Measurements from ENCODE around the gene GGPS1. TPM values are rescaled to one million over a fixed set of nuclear protein-coding genes. Genes with fewer than 3 reads are reported as not detected.

The GGPS1 gene
- total RNA-seq, 1 experiment from 2014 or later, result 37.3 TPM

DNA sequence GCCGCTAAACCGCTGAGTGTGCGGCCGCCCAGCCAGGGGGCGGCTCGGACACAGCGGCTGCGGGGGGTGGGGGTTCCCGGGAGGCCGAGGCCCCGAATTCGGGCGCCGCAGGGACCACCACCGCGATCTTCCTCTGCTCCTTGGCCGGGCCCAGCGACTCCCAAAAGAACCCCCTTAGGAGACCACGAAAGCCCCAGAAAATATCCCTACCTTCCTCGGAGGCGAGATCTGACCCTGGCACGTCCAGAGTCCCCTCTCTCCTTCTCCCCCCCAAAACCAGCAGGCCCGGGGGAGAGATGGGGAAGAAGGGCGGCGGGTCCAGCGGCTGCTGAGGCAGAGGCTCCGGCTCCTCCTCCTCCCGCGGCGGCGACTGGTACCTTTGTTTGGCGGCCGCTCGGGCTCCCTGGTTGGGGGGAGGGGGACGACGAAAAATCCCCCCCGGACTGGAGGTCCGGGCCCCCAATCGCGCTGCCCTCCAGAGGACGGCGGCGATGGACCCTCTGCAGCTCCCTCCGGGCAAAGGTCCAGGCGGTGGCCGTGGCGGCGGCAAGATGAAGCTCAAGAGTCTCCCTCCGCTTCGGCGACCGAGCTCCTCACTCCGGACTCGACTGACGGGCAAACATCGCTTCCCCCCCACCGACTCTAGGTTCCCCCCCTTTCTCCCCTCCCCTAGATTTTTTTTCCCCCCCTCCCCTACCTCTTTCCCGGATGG, 655 bp upstream of the GGPS1 start, which contains the start of gene ARID4B:
TSS of gene ARID4B (minus strand) at position 621 of the 712 bp plus-strand sequence. CDS start 1,260 bp downstream, outside the sequence.
- no peaks in the 10 kb centered on the region for H3K9me3 Mint-ChIP-seq
- H3K27ac Mint-ChIP-seq, result peak within 1 kb of the TSS; percentile 95
- H3K4me3 Mint-ChIP-seq, result peak within 1 kb of the TSS; percentile 98
- H3K4me1 Mint-ChIP-seq, result peaks cover 30% of the 10 kb centered on the region
- DNase-seq (ENCODE audit: low spot score) (peak; percentile 68), ATAC-seq (peak; percentile 0; the same call in 1 of the 2 replicates)
- H3K27me3 Mint-ChIP-seq (ENCODE audit: low read depth), result no peaks in the 10 kb centered on the region
- H3K36me3 Mint-ChIP-seq, result peaks cover 28% of the 10 kb centered on the region
- TF ChIP-seq KAT7 (CRISPR knock-in tag; IDR thresholded peaks at IDR 0.05; ENCODE audit: borderline replicate concordance) (0 out of 2 replicates have a peak, but pooled peaks have one; percentile 6), ELF4 (CRISPR knock-in tag; IDR thresholded peaks at IDR 0.05; ENCODE audit: low read depth) (no peak), CBFB (CRISPR knock-in tag; IDR thresholded peaks at IDR 0.05; ENCODE audit: low read depth) (no peak), FOXP1 (CRISPR knock-in tag; IDR thresholded peaks at IDR 0.05; ENCODE audit: borderline replicate concordance) (0 out of 2 replicates have a peak, but pooled peaks have one; percentile 24), JUN (CRISPR knock-in tag; IDR thresholded peaks at IDR 0.05) (peak; percentile 69; the same call in 1 of the 2 replicates), MYBL2 (CRISPR knock-in tag; IDR thresholded peaks at IDR 0.05) (no peak; the same call in 1 of the 2 replicates), FOXK1 (CRISPR knock-in tag; IDR thresholded peaks at IDR 0.05) (no peak), TP53 (CRISPR knock-in tag; IDR thresholded peaks at IDR 0.05) (0 out of 2 replicates have a peak, but pooled peaks have one; percentile 13), MXD4 (CRISPR knock-in tag; IDR thresholded peaks at IDR 0.05; ENCODE audit: borderline replicate concordance) (no peak), TEAD1 (CRISPR knock-in tag; IDR thresholded peaks at IDR 0.05) (peak; percentile 77; the same call in 1 of the 2 replicates)
- TF ChIP-seq, protein P1, sequence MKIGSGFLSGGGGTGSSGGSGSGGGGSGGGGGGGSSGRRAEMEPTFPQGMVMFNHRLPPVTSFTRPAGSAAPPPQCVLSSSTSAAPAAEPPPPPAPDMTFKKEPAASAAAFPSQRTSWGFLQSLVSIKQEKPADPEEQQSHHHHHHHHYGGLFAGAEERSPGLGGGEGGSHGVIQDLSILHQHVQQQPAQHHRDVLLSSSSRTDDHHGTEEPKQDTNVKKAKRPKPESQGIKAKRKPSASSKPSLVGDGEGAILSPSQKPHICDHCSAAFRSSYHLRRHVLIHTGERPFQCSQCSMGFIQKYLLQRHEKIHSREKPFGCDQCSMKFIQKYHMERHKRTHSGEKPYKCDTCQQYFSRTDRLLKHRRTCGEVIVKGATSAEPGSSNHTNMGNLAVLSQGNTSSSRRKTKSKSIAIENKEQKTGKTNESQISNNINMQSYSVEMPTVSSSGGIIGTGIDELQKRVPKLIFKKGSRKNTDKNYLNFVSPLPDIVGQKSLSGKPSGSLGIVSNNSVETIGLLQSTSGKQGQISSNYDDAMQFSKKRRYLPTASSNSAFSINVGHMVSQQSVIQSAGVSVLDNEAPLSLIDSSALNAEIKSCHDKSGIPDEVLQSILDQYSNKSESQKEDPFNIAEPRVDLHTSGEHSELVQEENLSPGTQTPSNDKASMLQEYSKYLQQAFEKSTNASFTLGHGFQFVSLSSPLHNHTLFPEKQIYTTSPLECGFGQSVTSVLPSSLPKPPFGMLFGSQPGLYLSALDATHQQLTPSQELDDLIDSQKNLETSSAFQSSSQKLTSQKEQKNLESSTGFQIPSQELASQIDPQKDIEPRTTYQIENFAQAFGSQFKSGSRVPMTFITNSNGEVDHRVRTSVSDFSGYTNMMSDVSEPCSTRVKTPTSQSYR (CRISPR knock-in tag; IDR thresholded peaks at IDR 0.05), result no peak
- TF ChIP-seq, protein P2, sequence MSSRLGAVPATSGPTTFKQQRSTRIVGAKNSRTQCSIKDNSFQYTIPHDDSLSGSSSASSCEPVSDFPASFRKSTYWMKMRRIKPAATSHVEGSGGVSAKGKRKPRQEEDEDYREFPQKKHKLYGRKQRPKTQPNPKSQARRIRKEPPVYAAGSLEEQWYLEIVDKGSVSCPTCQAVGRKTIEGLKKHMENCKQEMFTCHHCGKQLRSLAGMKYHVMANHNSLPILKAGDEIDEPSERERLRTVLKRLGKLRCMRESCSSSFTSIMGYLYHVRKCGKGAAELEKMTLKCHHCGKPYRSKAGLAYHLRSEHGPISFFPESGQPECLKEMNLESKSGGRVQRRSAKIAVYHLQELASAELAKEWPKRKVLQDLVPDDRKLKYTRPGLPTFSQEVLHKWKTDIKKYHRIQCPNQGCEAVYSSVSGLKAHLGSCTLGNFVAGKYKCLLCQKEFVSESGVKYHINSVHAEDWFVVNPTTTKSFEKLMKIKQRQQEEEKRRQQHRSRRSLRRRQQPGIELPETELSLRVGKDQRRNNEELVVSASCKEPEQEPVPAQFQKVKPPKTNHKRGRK (CRISPR knock-in tag; IDR thresholded peaks at IDR 0.05; ENCODE audit: borderline replicate concordance), result no peak
- TF ChIP-seq, protein P3, sequence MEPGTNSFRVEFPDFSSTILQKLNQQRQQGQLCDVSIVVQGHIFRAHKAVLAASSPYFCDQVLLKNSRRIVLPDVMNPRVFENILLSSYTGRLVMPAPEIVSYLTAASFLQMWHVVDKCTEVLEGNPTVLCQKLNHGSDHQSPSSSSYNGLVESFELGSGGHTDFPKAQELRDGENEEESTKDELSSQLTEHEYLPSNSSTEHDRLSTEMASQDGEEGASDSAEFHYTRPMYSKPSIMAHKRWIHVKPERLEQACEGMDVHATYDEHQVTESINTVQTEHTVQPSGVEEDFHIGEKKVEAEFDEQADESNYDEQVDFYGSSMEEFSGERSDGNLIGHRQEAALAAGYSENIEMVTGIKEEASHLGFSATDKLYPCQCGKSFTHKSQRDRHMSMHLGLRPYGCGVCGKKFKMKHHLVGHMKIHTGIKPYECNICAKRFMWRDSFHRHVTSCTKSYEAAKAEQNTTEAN (CRISPR knock-in tag; IDR thresholded peaks at IDR 0.05), result 0 out of 2 replicates have a peak, but pooled peaks have one; percentile 37
- TF ChIP-seq, protein P4, sequence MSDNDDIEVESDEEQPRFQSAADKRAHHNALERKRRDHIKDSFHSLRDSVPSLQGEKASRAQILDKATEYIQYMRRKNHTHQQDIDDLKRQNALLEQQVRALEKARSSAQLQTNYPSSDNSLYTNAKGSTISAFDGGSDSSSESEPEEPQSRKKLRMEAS (CRISPR knock-in tag; IDR thresholded peaks at IDR 0.05), result no peak
- TF ChIP-seq, protein P5, sequence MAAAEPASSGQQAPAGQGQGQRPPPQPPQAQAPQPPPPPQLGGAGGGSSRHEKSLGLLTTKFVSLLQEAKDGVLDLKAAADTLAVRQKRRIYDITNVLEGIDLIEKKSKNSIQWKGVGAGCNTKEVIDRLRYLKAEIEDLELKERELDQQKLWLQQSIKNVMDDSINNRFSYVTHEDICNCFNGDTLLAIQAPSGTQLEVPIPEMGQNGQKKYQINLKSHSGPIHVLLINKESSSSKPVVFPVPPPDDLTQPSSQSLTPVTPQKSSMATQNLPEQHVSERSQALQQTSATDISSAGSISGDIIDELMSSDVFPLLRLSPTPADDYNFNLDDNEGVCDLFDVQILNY (CRISPR knock-in tag; IDR thresholded peaks at IDR 0.05), result peak; percentile 58
- TF ChIP-seq, protein P6, sequence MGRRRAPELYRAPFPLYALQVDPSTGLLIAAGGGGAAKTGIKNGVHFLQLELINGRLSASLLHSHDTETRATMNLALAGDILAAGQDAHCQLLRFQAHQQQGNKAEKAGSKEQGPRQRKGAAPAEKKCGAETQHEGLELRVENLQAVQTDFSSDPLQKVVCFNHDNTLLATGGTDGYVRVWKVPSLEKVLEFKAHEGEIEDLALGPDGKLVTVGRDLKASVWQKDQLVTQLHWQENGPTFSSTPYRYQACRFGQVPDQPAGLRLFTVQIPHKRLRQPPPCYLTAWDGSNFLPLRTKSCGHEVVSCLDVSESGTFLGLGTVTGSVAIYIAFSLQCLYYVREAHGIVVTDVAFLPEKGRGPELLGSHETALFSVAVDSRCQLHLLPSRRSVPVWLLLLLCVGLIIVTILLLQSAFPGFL (CRISPR knock-in tag; IDR thresholded peaks at IDR 0.05; ENCODE audit: borderline replicate concordance), result no peak
- TF ChIP-seq, protein P7, sequence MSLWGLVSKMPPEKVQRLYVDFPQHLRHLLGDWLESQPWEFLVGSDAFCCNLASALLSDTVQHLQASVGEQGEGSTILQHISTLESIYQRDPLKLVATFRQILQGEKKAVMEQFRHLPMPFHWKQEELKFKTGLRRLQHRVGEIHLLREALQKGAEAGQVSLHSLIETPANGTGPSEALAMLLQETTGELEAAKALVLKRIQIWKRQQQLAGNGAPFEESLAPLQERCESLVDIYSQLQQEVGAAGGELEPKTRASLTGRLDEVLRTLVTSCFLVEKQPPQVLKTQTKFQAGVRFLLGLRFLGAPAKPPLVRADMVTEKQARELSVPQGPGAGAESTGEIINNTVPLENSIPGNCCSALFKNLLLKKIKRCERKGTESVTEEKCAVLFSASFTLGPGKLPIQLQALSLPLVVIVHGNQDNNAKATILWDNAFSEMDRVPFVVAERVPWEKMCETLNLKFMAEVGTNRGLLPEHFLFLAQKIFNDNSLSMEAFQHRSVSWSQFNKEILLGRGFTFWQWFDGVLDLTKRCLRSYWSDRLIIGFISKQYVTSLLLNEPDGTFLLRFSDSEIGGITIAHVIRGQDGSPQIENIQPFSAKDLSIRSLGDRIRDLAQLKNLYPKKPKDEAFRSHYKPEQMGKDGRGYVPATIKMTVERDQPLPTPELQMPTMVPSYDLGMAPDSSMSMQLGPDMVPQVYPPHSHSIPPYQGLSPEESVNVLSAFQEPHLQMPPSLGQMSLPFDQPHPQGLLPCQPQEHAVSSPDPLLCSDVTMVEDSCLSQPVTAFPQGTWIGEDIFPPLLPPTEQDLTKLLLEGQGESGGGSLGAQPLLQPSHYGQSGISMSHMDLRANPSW (CRISPR knock-in tag; conservative IDR thresholded peaks at IDR 0.05; ENCODE audit: low read depth), result no peak
- ChIA-PET POLR2A (interaction anchor here (0.5 to 3.3 kb wide), 10 partner anchors 10 to 200 kb away, joined by 3 to 18 read pairs (median 4); partner anchors contain the start of genes B3GALNT2, RBM34, TBCE and TOMM20), CTCF (interaction anchor here (0.6 to 2.0 kb wide), 4 partner anchors 74 to 256 kb away, joined by 3 to 13 read pairs (median 4); no protein-coding TSS in a partner anchor)
